Activated CD8-positive, alpha-beta T cell treated with anti-CD3 and anti-CD28 coated beads, Interleukin-2, amount 10 ng/mL, durations not matched to agents 7 days and 5 days (primary cell): ENCODE measurements around the gene FBLN2. TPM values are rescaled to one million over a fixed set of nuclear protein-coding genes. Genes with fewer than 3 reads are reported as not detected.

Experiments used
- ATAC-seq: fragments of 150-1000 bp; cut with Tn5 transposase; one replicate; pipeline ENCODE4 v1.10.0; 2021; ENCODE audit warnings: moderate library complexity
- CTCF ChIA-PET: fragments of 350-600 bp; sonication (Branson Sonifier 250); formaldehyde crosslinking; loops from one replicate; lab custom pipeline; 2021; ENCODE audit warnings: antibody characterized with exemption; lab: Charles Lee
- POLR2A ChIA-PET: fragments of 350-600 bp; sonication (Branson Sonifier 250); formaldehyde crosslinking; loops from one replicate; lab custom pipeline; 2021; ENCODE audit warnings: antibody characterized with exemption; lab: Charles Lee
- DNase-seq: peaks from one replicate; pipeline ENCODE4 v3.0.0-alpha.2; 2020
- H3K27ac Mint-ChIP-seq: one replicate; pipeline ENCODE4 v1.8.0; 2021; ENCODE audit warnings: mild to moderate bottlenecking, mixed read lengths
- H3K27me3 Mint-ChIP-seq: one replicate; pipeline ENCODE4 v1.8.0; 2021; ENCODE audit warnings: low read depth, mixed read lengths
- H3K36me3 Mint-ChIP-seq: one replicate; pipeline ENCODE4 v1.8.0; 2021; ENCODE audit warnings: low read depth, mixed read lengths
- H3K4me1 Mint-ChIP-seq: one replicate; pipeline ENCODE4 v1.8.0; 2021; ENCODE audit warnings: low read depth, mixed read lengths
- H3K4me3 Mint-ChIP-seq: one replicate; pipeline ENCODE4 v1.8.0; 2021; ENCODE audit warnings: mild to moderate bottlenecking, mixed read lengths
- H3K9me3 Mint-ChIP-seq: one replicate; pipeline ENCODE4 v1.8.0; 2022; ENCODE audit warnings: mixed read lengths; ENCODE audit not compliant: insufficient read depth
- total RNA-seq, 2 experiments: library from RNA; stranded (reverse); gene quantifications; one replicate each; pipeline ENCODE4 v1.2.3, GENCODE V29; 2021

FBLN2 gene
- total RNA-seq, 2 experiments from 2014 or later = 1.8 to 2.6 TPM

DNA sequence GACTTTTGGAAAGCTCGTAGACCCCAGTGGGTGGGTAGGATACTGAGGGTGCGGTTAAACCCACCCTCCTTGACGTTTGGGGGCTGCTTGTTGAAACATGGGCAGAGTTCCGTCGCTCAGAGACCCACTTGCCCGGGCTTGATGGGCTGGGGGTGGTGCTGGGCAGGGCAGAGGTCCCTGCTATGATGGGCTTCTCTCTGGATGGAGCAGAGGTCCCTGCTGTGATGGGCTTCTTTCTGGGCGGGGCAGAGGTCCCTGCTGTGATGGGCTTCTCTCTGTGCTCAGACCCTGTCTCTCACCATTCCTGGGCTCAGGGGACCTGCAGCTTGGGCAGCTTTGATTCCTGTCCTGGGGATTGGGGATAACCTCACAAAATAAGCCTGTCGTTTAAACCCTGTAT lies 45.2 kb downstream of the FBLN2 start:
- no peak for DNase-seq
- no peak overlapping the region for H3K27ac Mint-ChIP-seq
- ATAC-seq = no peak
- ChIA-PET POLR2A (no interaction called here), CTCF (no interaction called here)
- no peak overlapping the region for H3K4me3 Mint-ChIP-seq
- H3K27me3 Mint-ChIP-seq = peaks cover 7% of the 10 kb centered on the region
- H3K4me1 Mint-ChIP-seq = no peaks in the 10 kb centered on the region
- H3K9me3 Mint-ChIP-seq = no peaks in the 10 kb centered on the region
- no peaks in the 10 kb centered on the region for H3K36me3 Mint-ChIP-seq

DNA sequence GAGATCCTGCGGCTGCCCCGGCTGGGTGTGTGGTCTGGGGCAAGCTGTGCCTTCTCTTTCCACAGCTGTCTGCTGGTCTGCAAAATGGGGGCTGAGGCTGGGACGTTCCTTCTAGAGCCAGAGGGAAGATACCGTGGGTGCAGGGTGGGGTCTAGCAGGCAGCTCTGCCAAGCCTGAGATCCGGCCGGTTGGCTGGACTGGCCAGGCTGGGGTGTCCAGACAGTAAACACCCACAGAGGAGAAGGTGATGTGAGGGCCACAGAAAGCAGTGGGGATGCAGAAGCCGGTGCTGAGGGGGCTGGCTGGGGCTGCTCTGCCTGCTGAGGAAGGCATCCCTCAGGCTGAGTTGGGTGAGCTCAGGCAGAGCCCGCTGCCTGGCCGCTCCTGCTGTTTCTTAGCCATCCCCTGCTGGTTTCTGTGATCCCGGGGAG lies 46.1 kb downstream of the FBLN2 start:
- ATAC-seq = no peak
- Mint-ChIP-seq H3K4me3 (no peak overlapping the region), H3K9me3 (no peaks in the 10 kb centered on the region), H3K27ac (no peak overlapping the region), H3K4me1 (no peaks in the 10 kb centered on the region), H3K36me3 (no peaks in the 10 kb centered on the region), H3K27me3 (peaks cover 7% of the 10 kb centered on the region)
- ChIA-PET POLR2A (no interaction called here), CTCF (no interaction called here)
- DNase-seq = no peak

DNA sequence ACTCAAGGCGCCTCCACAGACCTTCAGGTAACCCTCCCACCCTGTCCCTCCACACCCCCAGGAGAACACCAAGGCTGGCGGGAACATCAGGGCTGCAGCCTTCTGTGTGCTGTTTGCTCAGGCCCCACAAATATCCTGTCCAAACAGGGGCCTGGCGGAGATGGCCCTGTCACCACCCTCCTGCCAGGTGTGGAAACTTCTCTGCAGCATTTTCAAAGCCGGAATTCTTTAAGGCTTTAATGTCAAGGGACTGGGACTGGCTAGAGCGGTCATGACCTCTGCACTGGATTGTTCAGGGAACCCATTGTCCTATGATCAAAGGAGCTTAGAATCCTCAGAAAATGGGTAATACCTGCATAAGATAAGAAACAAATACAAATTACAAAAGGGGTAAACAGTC lies 46.6 kb downstream of the FBLN2 start:
- H3K27ac Mint-ChIP-seq = no peak overlapping the region
- DNase-seq (no peak), ATAC-seq (no peak)
- no peaks in the 10 kb centered on the region for H3K36me3 Mint-ChIP-seq
- POLR2A ChIA-PET = no interaction called here
- no peaks in the 10 kb centered on the region for H3K9me3 Mint-ChIP-seq
- CTCF ChIA-PET = no interaction called here
- no peaks in the 10 kb centered on the region for H3K4me1 Mint-ChIP-seq
- no peak overlapping the region for H3K4me3 Mint-ChIP-seq
- H3K27me3 Mint-ChIP-seq = peaks cover 7% of the 10 kb centered on the region

DNA sequence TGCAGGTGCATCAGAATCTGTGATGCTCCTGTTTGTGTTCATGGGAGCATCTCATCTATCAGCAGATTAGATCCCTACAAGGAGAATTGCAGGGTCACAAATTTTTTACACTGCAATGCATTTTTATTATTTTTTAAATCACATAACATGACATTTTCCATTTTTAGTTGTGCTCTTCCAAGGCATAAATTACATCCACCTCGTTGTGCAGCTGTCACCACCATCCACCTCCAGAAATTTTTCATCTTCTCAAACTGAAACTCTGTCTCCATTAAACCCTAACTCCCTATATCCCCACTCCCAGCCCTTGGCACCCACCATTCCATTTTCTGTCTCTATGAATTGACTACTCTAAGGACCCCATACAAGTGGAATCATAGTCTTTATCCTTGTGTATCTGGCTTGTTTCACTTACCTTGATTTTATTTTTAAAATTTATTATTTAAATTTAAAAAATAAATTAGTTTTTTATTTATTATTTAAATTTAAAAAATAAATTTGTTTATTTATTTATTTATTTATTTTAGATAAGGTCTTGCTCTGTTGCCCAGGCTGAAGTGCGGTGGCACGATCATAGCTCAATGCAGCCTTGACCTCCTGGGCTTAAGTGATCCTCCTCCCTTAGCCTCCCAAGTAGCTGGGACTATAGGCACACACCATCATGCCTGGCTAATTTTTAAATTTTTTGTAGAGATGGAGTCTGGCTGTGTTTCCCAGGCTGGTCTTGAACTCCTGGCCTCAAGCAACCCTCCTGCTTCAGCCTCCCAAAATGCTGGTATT lies 47.7 kb downstream of the FBLN2 start:
- DNase-seq = no peak
- Mint-ChIP-seq H3K4me3 (no peak overlapping the region), H3K4me1 (no peaks in the 10 kb centered on the region), H3K27ac (no peak overlapping the region), H3K9me3 (no peaks in the 10 kb centered on the region), H3K27me3 (peaks cover 5% of the 10 kb centered on the region), H3K36me3 (no peaks in the 10 kb centered on the region)
- CTCF ChIA-PET = no interaction called here
- POLR2A ChIA-PET = no interaction called here
- ATAC-seq = no peak

DNA sequence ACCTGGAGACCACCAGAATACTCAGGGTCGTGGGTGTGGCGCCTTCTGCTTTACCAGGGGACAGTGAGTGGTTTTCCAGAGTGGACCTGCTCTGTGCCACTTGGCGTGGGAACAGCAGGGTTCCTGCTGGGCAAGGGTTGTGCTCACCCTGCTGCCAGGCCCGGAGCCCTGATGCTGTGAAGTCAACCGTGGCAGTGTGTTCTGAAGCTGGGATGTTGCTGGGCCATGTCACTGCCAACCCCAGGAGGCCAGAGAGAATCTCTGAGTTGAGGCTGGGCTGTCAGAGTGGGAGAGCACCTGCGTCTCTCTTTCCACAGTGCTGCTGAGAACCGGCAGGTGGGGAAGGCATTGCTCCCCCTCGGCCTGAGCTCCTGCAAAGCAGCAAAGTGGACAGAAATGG lies 48.7 kb downstream of the FBLN2 start:
- no peaks in the 10 kb centered on the region for H3K9me3 Mint-ChIP-seq
- H3K27ac Mint-ChIP-seq = no peak overlapping the region
- CTCF ChIA-PET = interaction anchor here (1.2 kb wide), 1 partner anchor 50 kb away, joined by 3 read pairs; no protein-coding TSS in a partner anchor
- DNase-seq = no peak
- no peaks in the 10 kb centered on the region for H3K36me3 Mint-ChIP-seq
- no peaks in the 10 kb centered on the region for H3K27me3 Mint-ChIP-seq
- ATAC-seq = no peak
- POLR2A ChIA-PET = no interaction called here
- no peak overlapping the region for H3K4me3 Mint-ChIP-seq
- no peaks in the 10 kb centered on the region for H3K4me1 Mint-ChIP-seq

DNA sequence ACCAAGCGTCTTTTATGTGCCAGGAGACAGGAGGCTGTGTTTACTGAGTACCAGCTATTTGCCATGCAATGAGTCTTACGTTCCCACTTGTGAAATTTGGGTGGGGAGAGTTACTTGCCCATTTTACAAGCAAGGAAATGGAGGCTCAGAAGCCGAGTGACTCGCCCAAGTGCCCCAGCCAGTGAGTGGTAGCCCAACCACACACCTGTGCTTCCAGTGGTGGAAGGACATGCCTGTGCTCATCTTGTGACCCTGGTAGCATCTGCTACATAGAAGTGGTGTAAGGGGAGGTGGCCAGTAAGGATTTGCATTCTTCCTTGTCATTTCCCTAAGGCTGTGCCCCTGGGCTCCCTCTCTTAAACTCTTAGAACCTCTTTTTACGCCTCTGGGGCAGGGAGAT lies 49.3 kb downstream of the FBLN2 start:
- ATAC-seq (no peak), DNase-seq (no peak)
- no peak overlapping the region for H3K27ac Mint-ChIP-seq
- POLR2A ChIA-PET = no interaction called here
- no peaks in the 10 kb centered on the region for H3K4me1 Mint-ChIP-seq
- no peak overlapping the region for H3K4me3 Mint-ChIP-seq
- CTCF ChIA-PET = interaction anchor here (1.2 kb wide), 1 partner anchor 50 kb away, joined by 3 read pairs; no protein-coding TSS in a partner anchor
- no peaks in the 10 kb centered on the region for H3K36me3 Mint-ChIP-seq
- H3K27me3 Mint-ChIP-seq = no peaks in the 10 kb centered on the region
- no peaks in the 10 kb centered on the region for H3K9me3 Mint-ChIP-seq

DNA sequence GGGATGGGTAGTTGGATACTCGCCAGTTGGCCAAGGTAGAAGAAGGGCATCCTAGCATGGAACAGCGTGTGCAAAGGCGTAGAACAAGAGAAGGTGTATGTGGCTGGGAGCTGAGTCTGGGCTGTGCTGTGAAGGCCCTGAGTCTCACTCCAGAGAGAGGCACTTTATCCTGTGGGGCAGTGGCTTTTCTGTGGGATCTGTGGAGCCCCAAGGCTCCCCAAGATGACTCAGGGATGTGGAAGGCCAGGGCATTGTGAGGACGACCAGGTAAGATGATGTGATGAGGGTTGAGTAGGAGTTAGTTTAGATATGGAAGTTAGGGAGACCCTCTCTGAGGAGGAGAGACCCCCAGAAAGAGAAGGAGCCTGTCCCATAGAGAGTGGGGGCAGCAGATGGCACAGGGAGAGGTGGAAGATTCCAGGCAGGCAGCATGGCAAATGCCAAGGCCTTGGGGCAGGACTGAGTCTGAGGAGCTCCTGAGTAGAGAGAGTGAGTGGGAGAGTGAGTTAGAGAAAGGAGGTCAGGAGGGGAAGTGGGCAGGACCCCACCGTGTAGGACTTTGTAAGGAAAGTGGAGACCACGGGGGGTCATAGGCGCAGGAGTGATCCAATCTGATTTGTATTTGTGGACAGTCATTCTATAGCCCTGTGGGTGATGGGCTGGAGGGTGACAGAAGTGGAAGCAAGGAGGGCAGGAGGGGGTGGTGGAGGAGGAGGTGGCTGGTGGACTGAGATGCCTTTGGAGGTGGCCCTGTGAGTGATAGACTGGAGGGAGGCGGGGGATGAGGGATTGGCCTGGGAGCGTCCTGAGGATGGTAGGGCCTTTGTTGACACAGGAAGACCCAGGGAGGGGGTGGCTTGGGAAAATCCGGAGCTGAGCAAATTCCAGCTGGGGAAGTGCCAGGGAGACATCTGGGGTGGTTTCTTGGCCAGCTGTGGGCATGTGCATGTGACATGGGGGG lies 50.3 kb downstream of the FBLN2 start:
- Mint-ChIP-seq H3K27me3 (no peaks in the 10 kb centered on the region), H3K4me1 (no peaks in the 10 kb centered on the region), H3K27ac (no peak overlapping the region), H3K4me3 (no peak overlapping the region), H3K9me3 (no peaks in the 10 kb centered on the region), H3K36me3 (no peaks in the 10 kb centered on the region)
- POLR2A ChIA-PET = interaction anchor here (0.7 kb wide), 1 partner anchor 84 kb away, joined by 5 read pairs; no protein-coding TSS in a partner anchor
- CTCF ChIA-PET = no interaction called here
- DNase-seq (no peak), ATAC-seq (no peak)

DNA sequence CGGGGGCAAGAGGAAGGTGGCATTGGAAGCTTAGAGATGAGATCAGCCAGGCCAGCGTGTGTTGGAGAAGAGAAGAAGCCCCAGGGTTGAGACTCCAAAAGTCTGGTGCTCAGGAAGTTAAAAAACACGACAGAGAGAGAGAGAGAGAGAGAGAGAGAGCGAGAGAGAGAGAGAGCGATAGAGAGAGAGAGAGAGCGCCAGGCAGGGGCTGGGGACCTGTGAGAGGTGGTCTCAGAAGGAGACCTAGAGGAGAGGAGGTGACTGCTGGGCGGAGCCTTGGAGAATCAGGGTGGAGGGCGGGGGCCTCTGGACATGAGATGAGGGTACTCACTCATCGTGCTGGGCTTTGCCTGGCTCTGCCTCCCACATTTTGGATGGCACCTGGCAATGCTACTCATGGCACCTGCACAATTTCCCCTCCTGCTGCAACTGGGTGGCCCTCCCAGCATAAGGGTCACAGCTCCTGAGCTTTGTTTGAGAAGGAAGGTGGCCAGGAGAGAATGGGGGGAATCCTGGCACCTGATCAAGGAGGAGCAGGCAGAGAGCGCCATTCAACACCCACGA lies 51.0 kb downstream of the FBLN2 start:
- no peak for DNase-seq
- H3K27me3 Mint-ChIP-seq = no peaks in the 10 kb centered on the region
- no peaks in the 10 kb centered on the region for H3K4me1 Mint-ChIP-seq
- no peak overlapping the region for H3K4me3 Mint-ChIP-seq
- ChIA-PET CTCF (no interaction called here), POLR2A (interaction anchor here (0.7 to 0.9 kb wide), 2 partner anchors 11 to 85 kb away, joined by 3 to 5 read pairs; no protein-coding TSS in a partner anchor)
- ATAC-seq = no peak
- H3K36me3 Mint-ChIP-seq = no peaks in the 10 kb centered on the region
- no peak overlapping the region for H3K27ac Mint-ChIP-seq
- no peaks in the 10 kb centered on the region for H3K9me3 Mint-ChIP-seq

DNA sequence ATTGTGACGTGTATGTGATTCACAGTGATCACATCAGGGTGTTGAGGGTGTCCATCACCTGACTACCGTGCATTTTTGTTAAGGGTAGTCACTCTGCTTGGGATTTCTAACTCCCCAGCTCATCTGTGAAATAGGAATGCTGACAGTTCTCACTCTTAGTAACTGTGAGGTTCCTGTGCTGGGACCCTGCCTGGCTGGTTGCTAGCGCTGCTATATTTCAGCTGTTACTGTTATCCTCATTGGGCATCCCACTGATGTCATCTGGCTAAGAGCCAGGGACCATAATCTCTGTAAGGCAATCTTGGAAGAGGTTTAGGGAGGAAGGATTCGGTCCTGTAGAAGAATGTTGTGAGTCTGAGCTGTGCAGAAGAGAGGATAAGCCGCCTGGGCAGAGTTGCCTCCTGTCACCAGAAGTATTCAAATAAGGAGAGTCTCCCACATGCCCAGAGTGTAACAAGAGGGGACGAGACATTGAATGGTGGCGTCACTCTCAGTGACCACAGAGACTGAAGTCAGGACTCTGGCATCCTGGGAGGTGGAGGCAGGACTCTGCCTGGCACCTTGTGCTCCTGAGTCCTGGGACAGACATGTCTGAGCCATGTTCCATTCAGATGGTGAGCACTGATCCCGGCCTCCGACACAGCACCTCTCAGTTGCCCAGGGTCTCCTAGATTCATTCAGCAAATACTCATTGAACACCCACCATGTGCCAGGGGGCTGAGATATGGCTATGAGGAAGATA lies 52.2 kb downstream of the FBLN2 start:
- no peak for DNase-seq
- Mint-ChIP-seq H3K27me3 (no peaks in the 10 kb centered on the region), H3K27ac (no peak overlapping the region), H3K9me3 (no peaks in the 10 kb centered on the region), H3K4me1 (no peaks in the 10 kb centered on the region), H3K36me3 (no peaks in the 10 kb centered on the region), H3K4me3 (no peak overlapping the region)
- ChIA-PET POLR2A (no interaction called here), CTCF (no interaction called here)
- no peak for ATAC-seq

DNA sequence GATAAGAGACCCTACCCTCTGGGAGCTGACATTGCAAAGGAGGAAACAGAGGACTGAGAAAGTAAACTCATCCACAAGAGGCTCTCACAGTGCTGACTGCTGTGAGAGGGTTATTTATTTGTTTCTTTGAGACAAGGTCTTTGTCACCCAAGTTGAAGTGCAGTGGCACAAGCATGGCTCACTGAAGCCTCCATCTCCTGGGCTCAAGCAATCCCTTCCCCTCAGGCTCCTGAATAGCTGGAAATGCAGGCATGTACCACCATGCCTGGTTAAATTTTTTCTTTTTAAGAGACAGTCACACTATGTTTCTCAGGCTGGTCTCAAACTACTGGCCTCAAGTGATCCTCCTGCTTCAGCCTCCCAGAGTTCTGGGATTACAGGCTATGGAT lies 52.8 kb downstream of the FBLN2 start:
- H3K36me3 Mint-ChIP-seq = no peaks in the 10 kb centered on the region
- no peak for ATAC-seq
- ChIA-PET POLR2A (no interaction called here), CTCF (no interaction called here)
- no peaks in the 10 kb centered on the region for H3K9me3 Mint-ChIP-seq
- no peaks in the 10 kb centered on the region for H3K27me3 Mint-ChIP-seq
- no peak overlapping the region for H3K27ac Mint-ChIP-seq
- no peaks in the 10 kb centered on the region for H3K4me1 Mint-ChIP-seq
- H3K4me3 Mint-ChIP-seq = no peak overlapping the region
- no peak for DNase-seq

DNA sequence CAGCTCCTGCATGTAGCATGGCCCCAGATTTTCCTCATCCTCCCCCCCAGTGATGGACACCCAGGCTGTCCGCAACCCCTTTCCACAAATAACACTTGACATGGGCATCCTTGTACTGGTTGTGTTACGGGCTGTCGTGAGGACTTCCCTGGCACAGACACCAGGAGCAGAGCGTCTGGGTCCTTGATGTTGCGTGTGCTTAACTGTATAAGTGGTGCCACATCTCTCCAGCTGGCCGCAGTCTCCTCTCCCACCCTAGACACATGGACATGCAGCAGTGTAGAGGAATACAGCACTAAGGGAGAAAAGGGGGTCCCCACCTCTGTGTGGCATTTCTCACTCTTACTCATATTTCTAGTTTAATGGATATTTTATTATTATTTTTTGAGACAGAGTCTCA lies 56.6 kb downstream of the FBLN2 start:
- CTCF ChIA-PET = interaction anchor here (1.1 kb wide), 1 partner anchor 109 kb away, joined by 3 read pairs; no protein-coding TSS in a partner anchor
- ATAC-seq (no peak), DNase-seq (no peak)
- Mint-ChIP-seq H3K27ac (no peak overlapping the region), H3K27me3 (no peaks in the 10 kb centered on the region), H3K4me3 (no peak overlapping the region), H3K36me3 (no peaks in the 10 kb centered on the region), H3K4me1 (no peaks in the 10 kb centered on the region), H3K9me3 (no peaks in the 10 kb centered on the region)
- POLR2A ChIA-PET = no interaction called here
